A204.1 (cell line): ENCODE data around the gene CRIM1.

Experiments
- FAIRE-seq: peaks from 2 replicates; lab custom pipeline; 2012; peaks lifted over from hg19 to GRCh38; lab: Jason Lieb, UNC

CRIM1 gene

DNA sequence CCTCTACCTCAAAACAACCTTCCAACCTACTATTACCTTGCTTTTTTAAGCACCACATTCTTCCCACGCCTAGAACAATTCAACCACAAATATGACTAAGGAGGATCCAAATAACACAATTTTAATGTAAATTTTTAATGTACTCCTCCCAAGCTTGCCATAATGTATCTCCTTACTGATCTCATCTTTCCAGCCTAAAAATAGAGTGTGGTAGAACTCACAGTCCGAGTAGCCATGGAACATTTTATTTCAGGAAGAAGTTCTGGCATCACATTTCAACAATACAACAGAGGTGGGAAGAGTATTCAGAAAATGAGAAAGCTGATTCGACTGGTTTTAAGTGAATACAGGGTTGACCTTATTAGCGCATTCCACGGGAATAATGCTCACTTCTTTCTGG is 227.0 kb downstream of the CRIM1 start:
- no peak for FAIRE-seq

DNA sequence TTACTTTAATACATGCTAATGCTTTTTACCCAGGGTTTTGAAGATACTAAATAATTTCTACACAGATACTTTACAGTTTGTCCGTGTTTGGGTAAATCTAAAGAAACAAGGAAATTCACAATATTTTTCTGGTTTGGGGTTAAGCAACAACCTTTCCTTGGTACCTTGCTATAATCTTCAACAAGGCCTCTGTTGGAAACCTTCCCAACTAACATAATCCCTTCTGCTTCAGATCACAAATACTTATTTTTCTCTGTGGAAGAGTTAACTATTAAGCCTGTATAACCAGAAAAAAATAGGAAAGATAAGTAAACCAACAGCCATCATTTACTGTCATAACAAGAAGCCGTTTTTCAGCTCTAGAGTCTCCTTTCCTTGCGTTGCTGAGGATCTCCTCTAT is 227.4 kb downstream of the CRIM1 start:
- no peak for FAIRE-seq

DNA sequence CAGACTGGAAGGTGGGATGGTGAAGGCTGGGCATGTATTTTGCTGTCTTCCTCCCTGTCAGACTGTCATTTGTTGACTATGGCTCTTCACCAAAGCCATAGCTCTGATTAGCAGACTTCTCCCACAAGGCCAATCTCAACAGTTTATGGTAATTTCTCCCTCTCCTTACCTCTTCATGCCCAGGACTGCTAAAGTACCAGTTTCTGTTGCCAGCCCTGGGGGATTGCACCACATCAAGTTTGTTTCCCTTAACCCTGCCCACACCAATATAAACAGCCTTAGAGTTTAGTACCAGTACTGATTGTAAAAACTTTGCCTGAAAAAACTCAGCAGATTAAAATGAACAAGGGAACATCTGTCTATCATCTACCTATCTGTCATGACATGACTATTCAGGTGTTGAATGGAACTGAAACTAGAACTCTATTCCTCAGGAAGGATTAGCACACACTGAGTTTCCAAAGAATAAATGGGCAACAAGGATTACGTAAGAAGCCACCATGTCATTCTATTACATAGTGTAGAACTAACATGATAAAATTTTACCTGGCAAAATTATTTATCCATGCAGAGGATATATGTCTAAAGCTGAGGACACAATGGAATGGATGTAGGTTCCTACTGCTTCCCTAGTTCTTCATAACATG is 228.7 kb downstream of the CRIM1 start:
- FAIRE-seq = no peak

DNA sequence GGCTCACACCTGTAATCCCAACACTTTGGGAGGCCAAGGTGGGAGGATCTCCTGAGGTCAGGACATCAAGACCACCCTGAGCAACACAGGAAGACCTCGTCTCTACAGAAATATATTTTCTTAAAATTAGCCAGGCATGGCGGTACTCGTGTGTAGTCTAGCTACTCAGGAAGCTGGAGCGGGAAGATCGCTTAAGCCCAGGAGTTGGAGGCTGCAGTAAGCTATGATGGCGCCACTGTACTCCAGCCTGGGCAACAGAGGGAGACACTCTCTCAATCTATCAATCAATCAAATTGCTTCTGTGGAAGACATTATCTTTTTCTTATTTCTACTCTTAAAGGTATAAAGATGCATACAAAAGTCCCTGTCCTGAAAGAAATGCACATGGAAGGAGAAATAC is 231.1 kb downstream of the CRIM1 start:
- no peak for FAIRE-seq

DNA sequence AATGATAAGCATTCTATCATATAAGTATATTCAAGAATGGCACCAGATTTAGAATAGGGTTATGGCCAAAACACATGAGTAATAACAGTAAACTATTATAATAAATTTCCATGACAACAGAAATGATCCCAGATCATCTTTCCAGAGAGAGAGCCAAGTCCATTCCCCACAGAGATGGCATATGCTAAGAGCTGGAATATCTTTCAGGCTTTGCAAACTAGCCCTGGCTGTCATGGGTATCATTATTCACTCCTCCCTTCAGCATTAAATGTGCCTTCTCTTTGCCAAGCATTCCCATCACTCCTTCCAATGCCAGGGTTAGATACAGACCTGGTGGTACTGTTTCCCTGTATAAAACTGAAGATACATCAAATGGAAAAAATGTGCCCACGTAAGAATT is 231.5 kb downstream of the CRIM1 start:
- FAIRE-seq = no peak

DNA sequence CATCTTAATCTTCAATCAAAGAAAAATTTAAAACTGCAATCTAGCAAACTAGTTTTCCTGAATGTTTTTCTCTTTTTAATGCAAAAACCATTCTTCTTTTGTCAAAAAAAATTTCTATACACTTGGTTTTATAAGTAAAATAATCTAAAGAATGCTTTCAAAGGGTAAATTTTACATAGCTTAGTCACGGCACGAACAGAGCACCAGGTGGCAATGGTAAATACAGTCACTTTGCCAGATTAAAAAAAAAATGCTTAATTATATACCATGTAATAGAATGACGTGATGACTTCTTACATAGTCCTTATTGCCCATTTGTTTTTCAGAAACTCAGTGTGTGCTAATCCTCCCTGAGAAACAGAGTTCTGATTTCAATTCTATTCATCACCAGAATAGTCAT is 232.0 kb downstream of the CRIM1 start:
- no peak for FAIRE-seq

DNA sequence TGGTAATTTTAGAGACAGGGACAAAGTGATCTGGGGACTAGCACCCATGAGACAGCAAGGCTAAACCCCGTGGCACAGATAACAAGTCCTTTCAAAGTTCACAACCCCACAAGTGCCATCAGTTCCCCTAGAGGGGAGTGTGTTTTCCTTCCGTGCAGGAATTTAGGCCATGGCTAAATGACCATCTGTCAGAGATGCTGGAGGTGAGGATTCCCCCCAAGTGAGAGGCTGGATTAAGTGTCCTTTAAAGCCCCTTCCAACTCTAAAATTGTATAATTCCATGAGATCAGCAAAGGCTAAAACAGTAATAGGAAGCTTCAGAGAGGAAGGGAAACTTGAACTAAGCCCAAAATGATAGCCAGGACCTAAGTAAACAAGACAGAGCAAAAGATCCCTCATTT is 233.7 kb downstream of the CRIM1 start:
- FAIRE-seq = no peak

DNA sequence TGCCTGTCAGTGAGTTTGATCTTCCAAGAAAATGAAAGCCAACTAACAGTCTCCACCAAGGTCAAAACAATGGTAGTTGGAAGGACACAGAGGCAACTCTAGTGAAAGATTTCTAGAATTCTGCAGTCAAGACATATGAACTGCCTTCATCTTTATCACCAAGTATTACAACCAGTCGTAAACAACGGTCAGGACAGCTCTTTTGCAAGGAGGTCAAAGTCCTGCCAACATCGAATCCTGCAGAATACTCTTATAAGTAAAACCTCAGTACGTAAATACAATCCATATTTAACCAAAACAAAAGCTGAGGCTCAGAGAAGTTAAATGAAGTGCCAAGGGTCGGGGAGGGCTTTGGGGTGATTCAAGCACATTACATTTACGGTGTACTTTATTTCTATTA is 239.3 kb downstream of the CRIM1 start:
- FAIRE-seq = no peak

DNA sequence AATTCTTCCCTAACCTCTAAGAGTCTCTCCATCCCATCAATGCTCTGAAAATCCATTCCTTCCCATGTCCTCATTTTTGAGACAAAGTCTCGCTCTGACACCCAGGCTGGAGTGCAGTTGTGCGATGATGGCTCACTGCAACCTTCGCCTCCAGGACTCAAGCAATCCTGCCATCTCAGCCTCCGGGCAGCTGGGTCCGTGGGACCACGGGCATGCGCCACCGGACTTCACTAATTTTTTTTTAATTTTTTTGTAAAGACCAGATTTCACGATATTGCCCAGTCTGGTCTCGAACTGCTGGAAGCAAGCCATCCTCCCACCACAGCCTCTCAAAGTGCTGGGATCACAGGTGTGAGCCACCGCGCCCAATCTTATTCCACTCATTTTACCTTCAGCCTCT is 240.8 kb downstream of the CRIM1 start:
- FAIRE-seq = no peak

DNA sequence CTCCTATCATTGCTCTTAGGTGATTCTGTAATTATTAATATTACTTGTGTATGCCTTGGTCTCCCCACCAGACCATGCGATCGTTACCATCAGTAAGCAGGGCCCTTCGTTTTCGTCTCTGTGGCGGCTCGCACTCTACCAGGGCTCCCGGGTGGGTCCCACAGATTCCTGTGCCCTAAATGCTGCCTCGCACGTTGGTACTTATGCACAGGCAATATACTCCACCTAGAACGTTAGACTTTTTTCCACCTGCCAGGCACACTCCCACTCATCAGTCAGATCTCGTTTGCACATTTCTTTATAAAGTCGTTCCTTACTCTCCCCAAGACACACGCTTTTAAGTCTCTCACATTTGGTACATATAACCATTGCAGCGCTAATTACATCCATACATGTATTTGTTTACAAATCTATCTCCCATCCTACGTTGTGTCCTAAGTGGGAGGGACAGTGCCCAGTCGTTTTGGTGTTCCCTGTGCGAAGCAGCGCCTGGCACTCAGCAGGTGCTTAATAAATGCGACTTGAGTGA is 241.5 kb downstream of the CRIM1 start:
- FAIRE-seq = no peak

DNA sequence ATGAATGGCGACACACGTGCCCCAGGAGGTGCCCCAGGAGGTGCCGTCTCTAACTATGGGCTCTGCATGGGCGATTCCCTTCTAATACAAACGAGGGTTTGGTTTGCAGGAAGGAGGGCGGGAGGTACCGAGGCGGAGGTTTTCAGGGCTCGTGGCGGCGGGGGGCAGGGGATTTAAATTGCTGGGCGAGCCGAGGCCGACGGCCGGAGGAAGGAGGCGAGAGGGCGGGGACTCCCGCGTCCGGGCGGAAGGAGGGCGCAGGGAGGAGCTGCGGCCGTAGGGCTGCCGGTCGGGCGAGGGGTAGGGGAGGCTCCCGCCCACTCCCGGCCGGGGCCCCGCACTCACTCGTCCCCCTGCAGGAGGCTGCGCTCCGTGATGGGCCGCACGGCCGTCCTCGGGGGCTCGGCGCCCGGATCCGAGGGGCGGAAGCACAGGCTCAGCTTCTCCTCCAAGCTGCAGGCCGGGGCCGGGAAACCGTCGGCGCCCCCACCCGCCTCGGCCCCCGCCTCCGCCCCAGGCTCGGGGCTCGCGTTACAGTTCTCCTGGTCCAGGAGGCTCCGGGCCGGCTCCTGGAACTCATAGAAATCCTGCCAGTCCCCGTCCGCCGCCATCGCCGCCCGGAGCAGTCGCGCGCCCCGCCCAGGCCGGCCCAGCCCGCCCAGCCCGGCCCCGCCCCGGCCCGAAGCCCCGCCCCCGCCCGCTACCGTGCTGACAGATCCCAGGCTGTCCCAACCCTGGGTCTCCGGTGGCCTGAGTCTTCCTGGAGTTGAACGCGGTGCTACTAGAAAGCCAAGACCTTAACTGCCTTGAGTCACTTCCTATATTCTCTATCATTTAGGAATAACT is 242.2 kb downstream of the CRIM1 start, which contains the start of gene FEZ2:
Gene FEZ2 (minus strand): TSS at position 637 of the 846 bp plus-strand sequence. CDS start 26 bp downstream, at position 611.
- FAIRE-seq = no peak
